Astrocyte of the hippocampus (primary cell): ENCODE results near the gene CATSPER1.

Experiments used
- DNase-seq: peaks from one replicate; pipeline ENCODE4 v3.0.0; 2011; ENCODE audit warnings: low read depth, low spot score

The CATSPER1 gene

GRCh38 chr11:65968600-65969482 is 57.4 kb downstream of the CATSPER1 start:
- no peak for DNase-seq

DNA sequence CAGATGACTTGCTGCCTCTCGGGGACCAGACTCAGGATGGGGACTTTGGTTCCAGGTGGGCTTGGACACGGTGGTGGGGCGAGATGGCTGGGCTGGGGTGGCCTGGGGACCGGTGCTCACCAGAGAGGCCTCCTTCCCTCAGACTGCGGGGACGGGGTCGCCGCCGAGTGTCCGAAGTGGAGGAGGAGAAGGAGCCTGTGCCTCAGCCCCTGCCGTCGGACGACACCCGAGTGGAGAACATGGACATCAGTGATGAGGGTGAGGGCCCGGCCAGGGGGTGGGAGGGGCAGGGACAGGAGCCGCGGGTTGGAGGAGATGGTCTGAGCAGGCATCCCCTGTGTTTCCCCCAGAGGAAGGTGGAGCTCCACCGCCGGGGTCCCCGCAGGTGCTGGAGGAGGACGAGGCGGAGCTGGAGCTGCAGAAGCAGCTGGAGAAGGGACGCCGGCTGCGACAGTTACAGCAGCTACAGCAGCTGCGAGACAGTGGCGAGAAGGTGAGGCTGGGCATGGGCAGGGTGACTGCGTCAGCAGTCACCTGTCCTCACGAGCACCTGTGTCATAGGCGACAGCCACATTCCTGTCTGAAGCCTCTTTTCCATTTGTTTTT is 58.8 kb downstream of the CATSPER1 start:
- DNase-seq = no peak
